COR-L47 (cell line): ENCODE results near the gene IRF3.
"Not testable (repeated sequence)": the region's sequence is repeated elsewhere in the genome, so short reads cannot be mapped to it uniquely, and the experiment has no call there.

Source experiments
- DNase-seq: peaks from one replicate; lab custom pipeline; 2025; lab: John Stamatoyannopoulos, UW

Gene IRF3

DNA sequence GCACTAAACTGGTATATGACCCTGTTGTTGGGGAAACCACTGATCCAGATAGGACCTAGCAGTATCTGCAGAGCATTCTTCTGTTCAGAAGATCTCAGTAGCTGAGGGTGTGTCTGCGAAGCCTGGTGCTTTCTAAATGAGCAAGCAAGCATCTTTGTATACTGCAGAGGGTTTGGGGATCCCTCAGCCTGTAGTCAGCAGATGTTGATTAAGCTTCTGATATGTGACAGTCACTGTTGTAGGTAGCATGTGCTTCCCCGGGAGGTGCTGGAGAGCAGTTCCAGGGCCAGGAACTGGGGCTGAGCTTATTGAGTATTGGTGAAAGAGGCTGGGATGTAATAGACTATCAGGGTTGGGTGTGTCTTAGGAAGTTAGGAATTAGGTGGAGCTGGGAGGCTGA is 22.2 kb downstream of the IRF3 start:
- DNase-seq: no peak

DNA sequence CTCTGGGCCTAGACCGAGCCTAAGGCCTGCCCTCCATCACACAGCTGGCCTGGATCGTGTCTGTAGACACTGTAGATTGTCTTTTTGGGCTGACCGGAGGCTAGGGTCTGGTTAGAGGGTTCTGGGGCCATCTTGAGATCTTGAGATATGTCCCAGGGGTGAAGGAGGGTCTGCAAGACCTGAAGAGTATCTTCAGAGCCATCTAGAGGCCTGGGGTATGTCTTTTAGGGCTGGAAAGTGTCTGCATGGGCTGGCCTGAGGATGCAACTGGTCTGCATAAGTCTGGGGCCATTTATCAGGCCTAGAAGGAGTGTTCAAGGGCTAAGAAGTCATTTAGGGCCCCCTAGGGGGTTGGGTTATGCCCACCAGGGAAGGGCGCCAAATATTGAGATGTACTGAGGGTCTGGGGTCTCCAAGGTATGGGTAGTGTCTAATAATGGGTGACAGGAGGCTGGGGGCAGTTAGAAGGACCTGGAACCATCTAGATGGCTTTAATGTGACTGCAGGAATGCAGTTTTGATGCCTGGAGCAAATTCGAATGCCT is 23.1 kb downstream of the IRF3 start:
- no peak for DNase-seq

DNA sequence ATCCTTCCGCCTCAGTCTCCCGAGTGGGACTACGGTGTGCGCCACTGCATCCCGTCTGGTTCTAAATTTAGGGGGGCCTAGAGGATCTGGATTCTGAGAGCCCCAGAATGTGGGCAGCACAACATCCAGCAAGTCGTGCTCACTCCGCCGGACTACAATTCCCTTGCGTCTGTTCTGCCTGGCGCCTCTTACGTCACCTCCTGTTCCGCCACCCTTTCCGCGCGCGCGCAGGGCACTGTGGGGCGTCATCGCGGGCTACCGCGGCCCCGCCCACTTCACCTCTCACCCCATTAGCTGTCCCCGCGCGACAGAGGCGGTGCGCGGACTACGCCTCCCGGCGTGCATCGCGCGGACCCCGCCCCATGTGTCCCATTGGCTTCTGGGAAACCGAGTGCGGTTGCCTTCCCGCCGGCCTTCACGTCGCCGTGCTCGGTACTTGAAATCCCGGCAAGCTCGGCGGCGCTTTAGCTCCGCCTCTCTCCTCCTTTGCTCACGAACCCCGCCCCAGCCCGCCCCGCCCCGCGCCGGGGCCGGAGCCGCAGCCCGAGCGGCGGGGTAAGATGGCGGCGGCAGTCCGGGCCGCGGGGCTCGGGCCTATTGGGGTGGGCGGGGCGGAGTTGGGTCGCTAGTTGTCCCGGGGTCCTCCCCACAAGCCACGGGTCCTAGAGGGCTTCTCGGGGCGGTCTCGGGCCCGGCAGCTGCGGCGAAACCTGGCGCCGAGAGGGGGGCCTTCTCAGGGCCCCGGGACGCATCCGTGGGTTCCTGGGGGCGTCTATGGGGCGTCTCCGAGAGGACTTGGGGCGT is 23.8 kb downstream of the IRF3 start, which contains the start of gene SCAF1:
SCAF1 (plus strand) TSS at position 522 of the 804 bp plus-strand sequence. CDS start 2,818 bp downstream, outside the sequence.
- DNase-seq: peak; percentile 99

DNA sequence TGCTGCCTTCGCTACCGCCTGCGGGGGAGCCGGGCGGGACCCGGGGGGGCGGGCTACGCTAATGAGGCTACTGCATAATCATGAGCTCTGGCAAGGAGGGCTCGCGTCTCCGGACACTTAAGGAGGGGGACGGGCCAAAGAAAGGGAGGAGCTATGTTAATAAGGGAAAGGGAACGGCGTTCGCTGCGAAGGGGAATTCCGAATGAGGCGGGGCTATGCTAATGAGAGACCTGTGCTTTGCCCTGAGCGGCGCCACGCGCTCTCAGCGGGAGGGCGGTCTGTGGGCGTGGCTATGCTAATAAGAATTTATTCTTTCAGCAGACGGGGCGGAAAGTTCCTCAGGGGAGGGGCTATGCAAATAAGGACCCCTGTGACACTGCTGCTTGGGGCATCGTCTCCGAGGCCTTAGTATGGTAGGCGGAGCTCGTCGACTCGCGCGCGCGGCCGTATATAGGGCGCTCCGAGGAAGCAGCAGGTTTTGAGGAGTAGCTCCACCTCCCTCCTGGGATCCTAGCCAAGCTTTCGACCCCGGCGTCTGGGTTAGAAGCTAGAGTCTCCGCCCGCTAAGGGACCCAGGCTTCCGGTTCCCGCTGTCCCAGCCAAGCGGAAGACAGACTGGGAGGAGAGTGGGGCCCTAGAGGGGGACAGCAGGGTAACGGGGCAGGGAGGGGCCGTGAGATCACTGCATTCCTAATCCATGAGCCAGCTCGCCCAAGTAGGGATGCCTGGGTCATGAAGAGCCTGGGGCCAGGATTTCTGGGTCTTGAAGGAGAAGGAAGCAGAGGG is 25.4 kb downstream of the IRF3 start, which contains the start of gene RRAS:
RRAS (minus strand) TSS at position 31 of the 786 bp plus-strand sequence. CDS start 45 bp downstream, outside the sequence.
- DNase-seq: peak; percentile 99

DNA sequence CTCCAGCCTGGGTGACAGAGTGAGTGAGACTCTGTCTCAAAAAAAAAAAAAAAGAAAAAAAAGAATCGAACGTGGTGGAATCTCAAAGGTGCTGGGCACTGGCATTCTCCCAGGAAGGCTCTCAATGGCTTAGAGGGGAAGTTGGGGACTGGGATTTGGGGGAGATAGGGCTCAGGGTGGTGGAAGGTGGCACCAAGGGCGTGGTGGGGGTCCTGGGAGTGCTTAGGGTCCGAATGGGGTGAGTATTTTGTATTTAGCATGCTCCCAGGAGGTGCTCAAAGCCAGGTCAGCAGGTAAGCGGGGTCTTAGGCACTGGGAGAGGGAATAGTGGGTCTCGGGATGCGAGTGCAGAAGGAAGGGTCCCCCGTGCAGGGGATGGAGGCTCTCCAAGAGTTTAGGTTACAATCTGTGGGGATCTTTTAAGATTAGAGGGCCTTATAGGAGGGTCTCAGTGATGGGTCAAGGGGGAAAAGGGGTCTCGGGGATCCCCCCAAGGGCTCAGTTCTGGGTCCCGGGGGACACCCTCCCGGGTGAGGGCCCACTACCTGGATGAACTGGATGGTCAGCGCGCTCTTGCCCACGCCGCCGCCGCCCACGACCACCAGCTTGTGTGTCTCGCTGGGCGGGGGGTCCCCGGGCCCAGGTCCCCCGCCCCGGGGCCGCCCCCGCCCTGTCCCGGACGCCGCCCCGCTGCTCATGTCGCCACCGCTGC is 26.1 kb downstream of the IRF3 start:
- DNase-seq: no peak

DNA sequence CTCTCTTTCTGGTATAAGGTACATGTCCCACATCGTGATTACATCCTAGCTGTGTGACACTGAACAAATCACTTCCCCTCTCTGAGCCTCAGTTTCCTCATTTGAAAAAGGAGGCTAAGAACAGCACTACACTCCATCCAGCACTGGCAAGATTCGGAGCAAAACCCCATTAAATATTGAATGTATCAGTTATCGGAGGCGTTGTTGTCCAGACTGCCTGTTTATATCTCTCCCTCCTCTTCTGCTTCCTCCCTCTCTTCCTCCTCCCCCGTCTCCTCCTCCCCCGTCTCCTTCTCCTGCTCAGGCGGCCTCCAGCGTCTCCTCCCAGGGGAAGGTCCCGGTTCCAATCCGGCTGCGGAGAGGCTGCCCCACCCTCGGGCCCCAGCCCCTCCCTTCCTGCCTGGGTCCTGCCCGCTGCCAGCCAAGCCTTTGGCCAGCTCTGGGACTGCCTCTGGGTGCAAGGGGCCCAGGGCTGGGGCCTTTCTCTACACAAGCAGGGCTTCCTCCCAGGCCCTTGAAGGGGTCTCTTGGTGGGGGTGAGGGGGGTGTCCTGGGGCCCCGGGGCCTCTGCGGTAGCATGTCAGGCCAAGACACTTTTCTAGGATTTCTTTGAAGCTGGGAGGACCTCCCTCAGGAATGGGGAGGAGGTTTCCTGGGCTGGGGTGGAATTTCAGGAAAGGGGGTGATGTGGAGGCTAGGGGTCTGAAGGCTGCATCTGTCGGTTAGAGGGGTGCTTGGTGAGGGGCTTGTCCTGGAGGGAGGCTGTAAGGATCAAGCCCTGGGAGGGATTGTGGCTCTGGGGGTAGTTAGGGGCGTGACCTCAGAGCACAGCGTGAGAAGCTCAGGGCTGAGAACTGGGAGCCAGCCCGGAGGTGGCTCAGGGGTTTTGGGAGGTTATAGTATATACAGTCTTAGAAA is 27.6 kb downstream of the IRF3 start:
- no peak for DNase-seq

DNA sequence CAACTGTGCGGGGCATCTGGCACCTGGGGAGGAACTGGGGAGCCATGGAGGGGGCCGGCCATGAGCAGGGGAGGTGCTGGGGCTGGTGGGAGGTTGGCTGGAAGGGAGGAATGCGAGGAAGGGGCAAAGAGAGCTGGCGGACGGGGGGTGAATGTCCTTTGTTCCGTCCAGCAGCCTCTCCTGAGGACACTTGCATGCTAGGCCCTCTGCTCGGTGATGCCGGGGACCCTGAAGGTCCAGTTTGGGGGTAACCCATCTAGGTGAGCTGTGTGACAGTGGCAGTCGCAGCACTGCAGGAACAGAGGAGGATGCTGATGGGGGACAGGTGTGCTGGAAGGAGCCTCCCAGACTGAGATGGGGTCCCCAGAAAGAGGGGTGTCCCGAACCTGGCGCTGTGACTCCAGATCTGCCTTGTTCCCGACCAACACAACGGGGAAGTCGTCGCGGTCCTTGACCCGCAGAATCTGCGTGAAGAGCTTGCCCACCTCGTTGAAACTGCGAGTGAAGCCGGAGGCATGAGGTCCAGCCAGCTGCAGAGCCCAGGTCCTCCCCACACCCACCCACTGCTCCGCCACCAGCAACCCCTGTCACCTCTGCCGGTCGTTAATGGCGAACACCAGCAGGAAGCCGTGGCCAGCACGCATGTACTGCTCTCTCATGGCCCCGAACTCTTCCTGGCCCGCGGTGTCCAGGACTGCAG is 29.3 kb downstream of the IRF3 start:
- no peak for DNase-seq

DNA sequence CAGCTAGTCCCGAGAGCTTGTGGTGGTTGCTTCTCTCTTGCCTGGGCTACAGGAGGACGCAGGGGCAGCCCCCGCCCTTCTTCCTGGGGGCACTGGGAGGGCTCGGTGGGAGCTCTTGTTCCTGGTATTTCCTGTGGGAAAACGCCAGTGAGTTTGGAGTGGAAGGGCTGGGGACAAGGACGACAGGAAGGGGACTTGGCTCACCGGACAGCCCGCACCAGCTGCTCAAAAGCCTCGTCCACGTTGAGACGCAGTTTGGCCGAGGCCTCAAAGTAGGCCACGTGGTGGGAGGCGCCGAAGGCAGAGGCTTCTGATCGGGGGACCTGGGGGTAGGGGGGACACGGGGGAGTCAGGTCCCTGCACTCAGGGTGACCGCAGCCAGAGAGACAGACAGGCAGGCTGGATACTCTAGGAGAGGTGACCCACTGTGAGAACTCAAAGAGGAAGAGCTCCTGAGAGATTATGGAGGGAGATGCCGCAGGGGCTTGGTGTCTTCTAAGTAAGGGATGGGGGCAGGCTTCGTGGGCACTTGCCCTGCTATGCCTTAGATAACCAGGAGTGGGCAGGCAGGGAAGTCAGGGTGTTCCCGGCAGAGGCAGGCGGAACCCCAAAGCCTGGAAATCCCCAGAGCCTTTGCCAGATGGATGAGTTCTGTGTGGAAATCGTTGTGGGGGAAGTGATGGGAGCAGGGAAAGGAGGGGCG is 30.0 kb downstream of the IRF3 start:
- no peak for DNase-seq

DNA sequence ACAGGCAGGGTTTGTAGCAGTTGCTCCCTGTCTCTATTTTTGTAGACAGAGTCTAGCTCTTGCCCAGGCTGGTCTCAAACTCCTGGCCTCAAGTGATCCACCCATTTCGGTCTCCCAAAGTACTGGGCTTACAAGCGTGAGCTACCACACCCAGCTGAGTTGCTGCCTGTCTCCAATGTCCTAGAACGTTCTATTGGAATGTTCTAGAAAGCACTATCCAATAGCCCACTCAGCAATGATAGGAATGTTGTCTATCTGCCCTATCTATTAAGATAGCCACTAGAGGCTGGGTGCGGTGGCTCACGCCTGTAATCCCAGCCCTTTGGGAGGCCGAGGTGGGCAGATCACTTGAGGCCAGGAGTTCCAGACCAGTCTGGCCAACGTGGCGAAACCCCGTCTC is 32.4 kb downstream of the IRF3 start:
- DNase-seq: not testable (repeated sequence)

DNA sequence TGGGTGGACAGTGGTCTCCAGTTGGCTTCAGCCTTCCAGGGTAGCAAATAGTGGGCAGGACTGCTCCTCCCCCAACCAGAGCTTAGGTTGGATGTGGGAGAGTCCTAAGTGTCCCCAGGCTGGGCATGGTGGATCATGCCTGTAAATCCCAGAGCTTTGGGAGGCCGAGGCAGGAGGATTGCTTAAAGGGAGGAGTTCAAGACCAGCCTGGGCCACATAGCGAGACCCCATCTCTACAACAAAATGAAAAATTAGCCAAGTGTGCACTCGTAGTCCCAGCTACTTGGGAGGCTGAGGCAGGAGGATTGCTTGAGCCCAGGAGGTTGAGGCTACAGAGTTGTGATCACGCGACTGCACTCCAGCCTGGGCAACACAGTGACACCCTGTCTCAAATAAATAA is 33.1 kb downstream of the IRF3 start:
- no peak for DNase-seq

DNA sequence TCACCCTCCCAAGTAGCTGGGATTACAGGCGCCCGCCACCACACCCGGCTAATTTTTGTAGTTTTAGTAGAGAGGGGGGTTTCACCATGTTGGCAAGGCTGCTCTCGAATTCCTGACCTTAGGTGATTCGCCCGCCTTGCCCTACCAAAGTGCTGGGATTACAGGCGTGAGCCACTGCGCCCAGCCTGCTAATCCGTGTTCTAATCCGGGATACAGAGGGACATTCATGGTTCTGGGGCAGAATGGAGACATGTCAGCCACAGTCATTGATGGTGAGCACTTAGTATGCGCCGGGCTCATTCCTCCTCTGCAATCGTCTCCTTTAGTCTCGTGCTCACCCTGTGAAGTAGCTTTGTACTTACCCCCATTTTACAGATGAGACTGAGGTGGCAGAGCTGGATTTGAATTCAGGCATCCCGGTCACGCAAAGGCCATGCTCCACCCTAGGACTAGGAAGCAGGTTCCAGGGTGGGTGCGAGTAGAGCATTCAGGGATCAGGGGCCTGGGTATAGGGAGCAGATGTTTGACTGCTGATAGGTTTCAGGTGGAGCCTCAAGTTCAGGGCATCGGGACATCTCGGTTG is 34.0 kb downstream of the IRF3 start:
- no peak for DNase-seq

DNA sequence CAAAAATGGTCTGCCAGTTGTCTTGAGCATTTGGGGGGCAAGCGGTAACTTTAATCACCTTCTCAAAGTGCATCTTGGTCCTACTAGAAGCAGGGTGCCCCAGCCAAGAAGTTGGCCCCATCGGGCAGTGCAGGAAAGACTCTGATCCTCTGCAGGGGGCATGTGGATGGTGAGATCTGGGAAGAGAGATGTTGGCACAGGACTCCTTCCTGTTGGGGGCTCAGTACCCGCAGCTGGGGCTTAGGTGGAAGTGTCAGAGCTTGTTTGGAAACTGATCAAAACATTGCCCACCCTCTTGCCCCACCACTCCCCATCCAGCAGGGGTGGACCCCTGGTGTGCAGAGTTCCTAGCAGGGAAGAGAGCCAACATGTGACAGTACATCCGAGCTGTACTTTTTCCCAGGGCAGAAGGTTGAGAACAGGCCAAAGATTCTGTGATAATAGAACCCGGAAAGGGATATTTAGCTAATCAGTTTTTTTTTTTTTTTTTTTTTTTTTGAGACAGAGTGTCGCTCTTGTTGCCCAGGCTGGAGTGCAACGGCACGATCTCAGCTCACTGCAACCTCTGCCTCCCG is 34.6 kb downstream of the IRF3 start:
- no peak for DNase-seq

DNA sequence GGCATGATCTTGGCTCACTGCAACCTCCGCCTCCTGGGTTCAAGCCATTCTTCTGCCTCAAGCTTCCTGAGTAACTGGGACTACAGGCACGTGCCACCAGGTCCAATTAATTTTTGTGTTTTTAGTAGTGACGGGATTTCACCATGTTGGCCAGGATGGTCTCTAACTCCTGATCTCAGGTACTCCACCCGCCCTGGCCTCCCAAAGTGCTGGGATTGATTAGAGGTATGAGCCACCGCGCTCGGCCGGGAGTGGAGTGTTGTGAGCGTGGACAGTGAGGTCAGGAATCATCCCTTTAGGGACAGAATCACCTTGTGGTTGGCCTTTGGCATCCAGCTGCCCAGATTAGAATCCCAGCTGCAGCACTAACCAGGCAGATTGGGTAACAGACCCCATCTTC is 36.0 kb downstream of the IRF3 start:
- DNase-seq: no peak

DNA sequence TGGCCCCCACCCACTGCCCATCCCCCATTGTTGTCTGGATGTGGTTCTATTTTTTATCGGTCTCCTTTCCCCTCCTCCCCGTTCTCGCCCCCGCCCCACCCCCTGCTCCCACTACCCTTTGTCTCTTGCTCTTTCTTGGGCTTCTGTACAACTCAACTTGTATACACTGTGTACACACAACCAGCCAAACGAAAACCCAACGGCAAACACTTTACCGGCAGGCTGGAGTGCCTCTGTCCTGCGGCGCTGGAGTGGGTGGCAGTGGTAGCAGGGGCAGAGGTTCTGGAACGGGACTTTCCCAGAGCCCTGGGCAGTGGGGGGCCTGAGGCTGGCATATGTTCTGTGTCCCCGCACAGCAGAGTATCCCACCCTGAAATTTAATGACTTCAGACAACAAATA is 39.4 kb downstream of the IRF3 start:
- DNase-seq: no peak

DNA sequence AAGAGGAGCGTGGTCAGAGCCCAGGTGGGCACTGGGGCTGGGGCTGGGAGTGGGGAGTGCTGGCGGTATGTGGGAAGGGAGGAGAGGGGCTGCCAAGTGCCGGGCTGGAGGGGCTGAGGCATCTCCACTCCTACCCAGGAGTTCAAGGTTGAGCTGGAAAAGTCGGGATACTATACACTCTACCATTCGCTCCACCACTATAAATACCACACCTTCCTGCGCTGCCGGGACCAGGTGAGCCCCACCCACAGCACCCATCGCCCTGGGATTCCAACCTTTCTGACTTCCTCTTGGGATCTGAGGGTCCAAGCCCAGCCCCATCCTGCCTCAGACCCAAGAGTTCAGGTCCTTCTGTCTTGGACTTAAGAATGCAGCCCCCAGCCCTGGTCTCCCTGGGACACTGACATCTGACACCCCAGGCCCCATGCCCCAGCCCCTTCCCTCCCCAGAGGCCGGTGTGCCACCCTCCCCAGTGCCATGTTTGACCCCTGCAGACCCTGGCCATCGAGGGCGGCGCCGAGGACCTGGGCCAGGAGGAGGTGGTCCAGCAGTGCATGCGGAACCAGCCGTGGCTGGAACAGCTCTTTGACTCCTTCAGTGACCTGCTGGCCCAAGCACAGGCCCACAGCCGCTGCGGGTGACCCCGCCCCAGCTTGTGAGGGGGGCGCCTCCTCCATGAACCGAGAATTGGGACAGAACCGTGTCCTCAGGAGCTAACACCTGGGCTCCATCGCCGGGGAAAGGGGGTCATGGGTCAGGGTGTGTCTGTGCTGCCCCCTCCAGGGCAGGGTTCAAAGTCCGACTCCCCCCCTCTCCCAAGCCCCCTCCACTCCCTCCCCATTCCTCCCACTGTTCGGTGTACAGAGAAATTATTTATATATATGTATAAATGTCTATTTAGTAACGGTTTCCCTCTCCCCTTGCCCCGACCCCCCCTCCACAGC is 40.4 kb downstream of the IRF3 start:
- no peak for DNase-seq

DNA sequence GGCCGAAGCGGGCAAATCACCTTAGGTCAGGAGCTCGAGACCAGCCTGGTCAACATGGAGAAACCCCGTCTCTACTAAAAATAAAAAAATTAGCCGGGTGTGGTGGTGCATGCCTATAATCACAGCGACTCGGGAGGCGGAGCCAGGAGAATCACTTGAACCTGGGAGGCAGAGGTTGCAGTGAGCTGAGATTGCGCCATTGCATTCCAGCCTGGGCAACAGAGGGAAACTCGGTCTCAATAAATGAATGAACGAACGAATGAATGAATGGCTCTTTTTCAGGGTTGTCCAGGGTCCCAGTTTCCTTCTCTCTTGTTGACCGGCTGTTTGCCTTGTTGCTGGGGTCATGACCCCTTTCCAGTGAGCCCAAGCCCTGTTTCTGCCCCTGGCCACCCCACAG is 47.8 kb downstream of the IRF3 start:
- not testable (repeated sequence) for DNase-seq

DNA sequence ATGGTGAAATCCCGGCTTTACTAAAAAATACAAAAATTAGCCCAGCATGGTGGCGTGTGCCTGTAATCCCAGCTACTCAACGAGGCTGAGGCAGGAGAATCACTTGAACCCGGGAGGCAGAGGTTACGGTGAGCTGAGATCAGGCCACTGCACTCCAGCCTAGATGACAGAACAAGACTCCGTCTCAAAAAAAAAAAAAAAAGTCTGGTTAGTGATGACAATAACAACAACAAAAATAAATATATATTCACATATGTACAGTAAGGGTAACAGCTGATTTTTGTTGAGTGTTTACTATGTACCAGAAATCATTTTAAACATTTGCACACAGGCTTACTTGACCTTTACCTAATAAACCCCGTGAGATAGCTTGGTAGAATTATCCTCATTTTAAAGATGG is 48.7 kb downstream of the IRF3 start:
- DNase-seq: no peak

DNA sequence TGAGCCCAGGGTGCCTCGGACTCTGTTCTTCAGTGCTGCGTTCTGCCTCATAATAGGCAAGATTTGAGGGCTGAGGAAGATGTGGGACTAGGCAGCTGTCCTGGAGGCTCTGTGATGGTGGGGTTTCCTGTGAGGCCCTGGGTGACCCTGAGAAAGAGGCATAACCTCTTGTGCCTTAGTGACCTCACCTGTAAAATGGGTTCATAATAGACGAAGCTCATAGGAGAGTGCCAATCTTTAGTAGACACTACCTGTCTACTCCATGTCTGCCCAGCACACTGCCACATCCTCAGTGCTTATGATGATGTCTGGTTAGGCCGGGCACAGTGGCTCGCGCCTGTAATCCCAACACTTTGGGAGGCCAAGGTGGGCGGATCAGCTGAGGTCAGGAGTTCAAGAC is 49.1 kb downstream of the IRF3 start:
- DNase-seq: no peak
